Stromal cell of bone marrow (primary cell): ENCODE measurements around the gene GPSM1.

Source experiments
- DNase-seq: peaks from one replicate; pipeline ENCODE4 v3.0.0-alpha.2; 2012; ENCODE audit warnings: low read depth

The GPSM1 gene, protein sequence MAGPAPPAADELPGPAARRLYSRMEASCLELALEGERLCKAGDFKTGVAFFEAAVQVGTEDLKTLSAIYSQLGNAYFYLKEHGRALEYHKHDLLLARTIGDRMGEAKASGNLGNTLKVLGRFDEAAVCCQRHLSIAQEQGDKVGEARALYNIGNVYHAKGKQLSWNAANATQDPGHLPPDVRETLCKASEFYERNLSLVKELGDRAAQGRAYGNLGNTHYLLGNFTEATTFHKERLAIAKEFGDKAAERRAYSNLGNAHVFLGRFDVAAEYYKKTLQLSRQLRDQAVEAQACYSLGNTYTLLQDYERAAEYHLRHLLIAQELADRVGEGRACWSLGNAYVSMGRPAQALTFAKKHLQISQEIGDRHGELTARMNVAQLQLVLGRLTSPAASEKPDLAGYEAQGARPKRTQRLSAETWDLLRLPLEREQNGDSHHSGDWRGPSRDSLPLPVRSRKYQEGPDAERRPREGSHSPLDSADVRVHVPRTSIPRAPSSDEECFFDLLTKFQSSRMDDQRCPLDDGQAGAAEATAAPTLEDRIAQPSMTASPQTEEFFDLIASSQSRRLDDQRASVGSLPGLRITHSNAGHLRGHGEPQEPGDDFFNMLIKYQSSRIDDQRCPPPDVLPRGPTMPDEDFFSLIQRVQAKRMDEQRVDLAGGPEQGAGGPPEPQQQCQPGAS

DNA sequence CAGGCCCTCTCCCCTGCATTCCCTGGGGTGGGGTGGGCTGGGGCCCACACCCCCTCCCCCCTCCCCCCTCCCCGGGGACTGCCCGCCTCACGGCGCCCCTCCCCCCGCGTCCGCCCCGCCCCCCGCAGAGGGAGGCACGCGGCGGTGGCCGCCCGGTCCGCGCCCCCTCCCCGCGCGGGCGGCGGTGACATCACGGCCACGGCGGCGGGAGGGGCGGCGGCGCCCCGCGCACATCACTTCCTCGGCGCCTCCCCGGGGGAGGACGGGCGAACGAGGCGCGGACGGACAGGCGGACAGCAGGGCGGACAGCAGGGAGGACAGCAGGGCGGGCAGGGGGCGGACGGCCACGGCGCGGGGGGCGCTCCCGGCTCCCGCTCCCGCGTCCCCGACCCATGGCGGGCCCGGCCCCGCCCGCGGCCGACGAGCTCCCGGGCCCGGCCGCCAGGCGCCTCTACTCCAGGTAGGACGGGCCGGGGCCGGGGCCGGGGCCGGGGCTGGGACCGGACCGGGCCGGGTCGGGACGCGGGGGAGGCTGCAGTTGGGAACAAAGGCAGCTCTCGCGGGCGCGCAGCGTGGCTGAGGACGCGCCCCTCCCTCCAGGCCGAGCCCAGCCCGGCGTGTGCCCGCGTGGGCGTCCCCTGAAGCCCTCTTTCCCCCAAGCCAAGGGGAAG lies at the start of gene GPSM1:
Gene GPSM1 (plus strand): TSS at position 236 of the 671 bp plus-strand sequence. CDS start 157 bp downstream, at position 393.
- peak; percentile 29 for DNase-seq

DNA sequence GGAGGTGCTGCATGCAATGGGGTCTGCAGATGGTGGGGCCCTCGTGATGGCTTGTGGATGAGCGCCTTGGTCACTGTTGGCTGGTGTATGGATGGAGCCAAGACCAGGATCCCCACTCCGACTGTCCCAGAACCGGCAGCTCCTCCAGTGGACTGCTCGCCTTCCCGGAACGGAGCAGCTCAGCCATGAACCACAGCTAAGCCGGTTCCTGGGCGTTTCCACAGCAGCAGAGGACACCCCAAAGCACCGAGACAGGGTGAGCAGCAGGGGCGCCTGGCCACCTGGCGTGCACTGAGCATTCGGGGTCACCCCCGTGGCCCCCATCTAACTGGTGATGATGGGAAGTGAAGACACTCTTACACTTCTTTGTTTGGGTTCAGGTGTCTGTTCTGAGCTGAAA lies 49.6 kb upstream of the GPSM1 start:
- no peak for DNase-seq

DNA sequence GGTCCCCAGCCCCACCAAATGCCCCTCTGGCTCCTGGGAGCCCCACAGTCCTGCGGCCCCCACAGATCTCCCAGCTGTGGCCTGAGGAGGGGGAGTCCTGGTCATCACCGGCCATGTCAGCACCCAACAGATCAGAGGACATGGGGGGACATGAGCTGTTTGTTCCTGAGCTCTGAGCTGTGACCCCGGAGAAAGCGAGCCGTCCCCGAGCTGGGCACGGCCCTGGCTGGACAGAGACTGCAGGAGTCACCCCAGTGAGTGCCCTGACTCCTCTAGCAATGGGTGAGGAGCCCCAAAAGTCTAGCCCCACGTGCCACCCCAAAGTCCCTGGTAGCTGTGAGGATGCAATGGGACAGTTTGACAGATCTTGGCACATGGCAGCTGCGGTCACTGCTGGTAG lies 49.1 kb upstream of the GPSM1 start:
- no peak for DNase-seq

DNA sequence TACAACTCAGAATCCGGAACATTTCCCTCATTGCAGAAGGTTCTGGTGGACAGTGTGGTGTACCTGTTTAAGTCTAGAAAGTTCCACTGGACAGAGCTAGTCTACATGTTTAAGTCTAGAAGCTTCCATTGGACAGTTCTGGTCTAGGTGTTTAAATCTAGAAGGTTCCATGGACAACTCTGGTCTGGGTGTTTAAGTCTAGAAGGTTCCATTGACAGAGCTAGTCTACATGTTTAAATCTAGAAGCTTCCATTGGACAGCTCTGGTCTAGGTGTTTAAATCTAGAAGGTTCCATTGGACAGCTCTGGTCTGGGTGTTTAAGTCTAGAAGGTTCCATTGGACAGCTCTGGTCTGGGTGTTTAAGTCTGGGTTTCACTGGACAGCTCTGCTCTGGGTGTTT lies 48.4 kb upstream of the GPSM1 start:
- DNase-seq: no peak

DNA sequence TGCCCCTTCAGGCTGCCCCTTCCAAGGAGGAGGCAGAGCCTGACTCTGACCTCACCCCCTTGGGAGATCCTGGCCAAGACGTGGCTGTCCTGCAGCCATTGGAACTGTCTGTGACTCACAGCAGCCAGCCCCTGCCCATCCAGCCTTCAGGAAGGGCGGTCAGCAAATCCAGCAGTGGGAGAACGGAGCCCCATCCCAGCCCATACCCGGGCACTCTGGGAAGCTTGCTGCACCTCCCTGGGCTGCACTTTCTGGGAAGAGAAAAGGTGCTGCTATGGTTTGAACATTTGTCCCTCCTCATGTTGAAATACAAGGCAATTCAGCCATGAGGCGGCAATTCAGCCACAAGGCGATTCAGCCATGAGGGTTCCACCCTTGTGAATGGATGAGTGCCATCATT lies 47.9 kb upstream of the GPSM1 start:
- no peak for DNase-seq

DNA sequence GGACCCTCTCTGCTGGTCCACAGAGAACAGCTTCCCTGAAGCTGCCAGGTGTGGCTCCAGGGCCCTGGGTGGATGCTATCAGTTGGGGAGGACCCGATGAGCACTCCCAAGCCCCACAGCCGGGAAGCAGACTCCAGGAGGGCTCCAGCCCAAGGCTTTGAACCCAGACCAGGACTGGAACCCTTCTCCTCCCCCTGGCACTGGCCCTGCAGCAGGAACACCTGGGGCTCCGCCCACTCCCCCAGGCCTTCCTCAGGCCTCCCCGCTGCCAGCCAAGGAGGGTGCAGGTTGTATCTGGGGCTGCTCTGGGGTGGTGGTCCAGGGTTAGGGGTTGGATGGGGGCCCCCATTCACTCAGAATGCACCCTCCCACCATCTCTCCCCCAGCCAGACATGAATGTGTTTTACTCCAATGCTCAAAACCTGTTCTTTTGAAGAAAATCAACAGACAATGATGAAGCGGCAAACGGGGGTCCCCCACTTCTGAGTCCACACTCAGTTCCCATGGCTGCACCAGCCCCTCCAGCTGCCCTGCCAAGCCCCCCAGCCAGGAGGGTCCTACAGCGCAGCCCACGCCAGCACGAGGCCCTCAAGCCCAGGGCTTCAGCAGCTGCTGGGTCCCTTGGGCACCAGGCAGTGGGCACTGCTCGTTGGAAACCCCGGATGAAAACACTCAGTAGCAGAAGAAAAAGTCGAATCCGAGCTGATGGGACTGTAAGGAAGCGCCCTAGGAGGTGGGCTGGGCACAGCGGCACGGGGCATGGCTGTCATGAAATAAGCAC lies 46.6 kb upstream of the GPSM1 start:
- no peak for DNase-seq

DNA sequence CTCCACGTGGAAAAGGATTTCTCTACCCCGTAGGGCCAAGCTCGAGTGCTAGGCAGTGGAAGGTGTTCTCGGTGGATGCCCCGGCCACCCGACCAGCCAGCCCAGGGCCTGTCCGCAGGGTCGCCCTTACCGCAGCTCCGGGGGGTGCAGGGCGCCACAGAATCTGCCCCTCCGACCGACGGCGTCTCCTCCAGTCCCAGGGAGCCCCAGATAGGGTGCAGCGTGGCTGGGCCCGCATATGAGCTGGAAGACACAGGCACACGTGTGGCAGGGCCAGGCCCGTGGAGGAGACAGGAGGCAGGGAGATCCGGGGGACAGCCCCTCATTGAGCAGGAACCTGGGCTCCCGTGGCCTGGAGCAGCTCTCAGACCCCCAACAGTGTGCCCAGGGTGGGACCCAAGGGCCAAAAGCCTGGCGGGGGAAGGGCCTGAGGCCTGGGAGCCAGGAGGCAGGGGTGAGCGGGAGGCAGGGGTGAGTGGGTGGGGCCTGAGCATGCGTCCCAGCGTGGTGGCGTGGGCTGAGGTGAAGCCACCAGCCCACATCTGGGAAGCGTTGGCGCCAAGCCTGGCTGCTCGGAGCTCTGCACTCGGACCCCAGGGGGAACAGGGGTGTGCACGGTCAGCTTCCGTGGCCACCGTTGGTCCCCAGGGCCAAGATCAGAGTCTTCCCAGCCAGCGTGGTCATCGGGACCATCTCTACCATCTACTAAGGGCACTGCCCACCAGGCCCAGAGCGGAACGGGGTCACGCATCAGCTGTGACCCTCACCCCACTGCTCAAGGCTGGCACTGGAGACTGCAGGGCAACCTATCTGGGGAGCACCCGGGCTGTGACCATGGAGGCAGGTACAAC lies 45.7 kb upstream of the GPSM1 start:
- no peak for DNase-seq

DNA sequence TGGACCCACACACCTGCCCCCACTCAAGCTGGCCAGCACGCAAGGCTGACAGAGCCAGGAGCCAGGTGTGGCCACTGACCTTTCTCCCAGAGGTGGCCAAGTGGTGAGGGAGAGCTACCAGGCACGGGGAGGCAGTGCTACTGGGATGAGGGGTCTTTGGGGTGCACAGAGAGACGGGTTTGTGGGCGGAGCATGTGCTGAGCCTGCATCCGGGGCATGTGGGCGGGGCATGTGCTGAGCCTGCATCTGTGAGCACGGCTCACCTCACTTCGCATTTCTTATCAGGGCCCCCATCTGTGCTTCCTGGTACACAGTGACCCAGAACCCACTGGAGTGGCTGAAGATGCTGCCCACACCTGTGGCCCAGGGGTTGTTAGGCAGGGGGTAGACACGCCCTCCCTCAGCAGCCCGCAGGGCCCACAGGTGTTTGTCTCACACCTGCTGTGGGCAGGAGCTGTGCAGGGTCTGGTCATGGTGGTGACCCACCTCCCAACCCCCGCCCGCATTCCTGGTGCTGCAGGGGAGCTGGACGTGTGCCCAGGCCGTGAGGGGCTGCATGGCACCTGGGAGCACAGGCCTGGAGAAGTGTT lies 45.0 kb upstream of the GPSM1 start:
- no peak for DNase-seq

DNA sequence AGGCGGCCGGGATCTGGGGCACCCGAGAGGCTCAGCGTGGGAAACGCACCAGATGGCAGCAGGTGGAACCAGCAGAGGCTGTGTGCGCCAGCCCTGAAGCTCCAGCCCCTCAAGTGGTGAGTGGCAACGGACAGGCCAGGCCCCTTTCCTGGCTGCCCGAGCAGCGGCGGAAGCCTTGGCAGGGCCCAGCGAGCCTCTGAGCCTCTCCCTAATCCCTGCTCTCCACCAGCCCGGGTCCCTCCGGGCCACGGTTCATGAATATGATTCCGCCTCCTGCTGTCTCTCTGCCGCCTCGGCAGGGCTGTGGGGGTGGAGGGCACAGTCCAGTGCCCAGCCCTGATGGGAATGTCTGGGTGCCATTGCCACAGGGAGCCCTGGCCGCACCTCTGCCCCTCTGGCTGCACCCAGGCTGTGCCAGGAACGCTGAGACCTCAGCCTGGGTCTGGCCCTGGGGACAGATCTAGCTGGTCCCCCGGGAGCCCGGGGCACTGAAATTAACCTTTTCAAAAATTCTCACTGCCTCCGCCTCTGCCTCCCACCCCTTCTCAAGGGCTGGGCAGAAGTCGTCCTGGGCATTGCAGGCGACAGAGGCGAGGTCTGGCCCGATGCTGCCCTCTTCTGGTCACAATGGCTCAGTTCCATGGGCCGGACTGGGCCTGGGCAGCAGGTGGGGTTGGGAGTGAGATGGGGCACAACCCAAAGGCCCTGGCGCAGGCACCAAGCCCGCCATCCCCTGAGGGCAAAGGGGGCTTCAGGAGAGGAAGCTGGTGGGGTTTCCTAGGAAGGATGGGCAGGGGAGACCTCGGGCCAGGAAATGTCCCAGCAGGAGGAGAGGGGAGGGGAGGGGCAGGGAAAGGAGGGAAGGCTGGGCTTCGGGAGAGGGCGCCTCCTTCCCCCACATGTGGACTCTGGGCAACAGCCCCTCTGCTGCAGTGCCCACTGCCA lies 43.8 kb upstream of the GPSM1 start:
- peak; percentile 31 for DNase-seq

DNA sequence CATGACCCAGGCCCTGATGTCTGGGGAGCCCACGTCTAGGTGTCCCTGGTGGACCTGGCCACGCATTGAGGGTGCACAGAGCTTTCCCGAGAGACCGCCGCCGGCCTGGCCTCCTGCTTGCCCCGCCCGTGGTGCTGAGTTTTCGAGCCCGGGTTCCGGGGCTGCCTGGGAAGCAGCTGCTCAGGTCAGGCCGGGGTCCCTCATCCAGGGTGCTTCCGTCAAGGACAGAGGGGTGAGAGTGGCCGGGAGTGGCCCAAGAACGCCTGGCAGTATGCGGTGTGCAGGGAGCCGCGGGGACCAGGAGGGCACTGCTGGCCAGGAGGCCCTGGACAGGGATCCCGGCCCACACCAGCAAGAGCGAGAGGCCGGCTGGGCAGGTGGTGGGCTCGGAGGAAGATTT lies 43.0 kb upstream of the GPSM1 start:
- no peak for DNase-seq

DNA sequence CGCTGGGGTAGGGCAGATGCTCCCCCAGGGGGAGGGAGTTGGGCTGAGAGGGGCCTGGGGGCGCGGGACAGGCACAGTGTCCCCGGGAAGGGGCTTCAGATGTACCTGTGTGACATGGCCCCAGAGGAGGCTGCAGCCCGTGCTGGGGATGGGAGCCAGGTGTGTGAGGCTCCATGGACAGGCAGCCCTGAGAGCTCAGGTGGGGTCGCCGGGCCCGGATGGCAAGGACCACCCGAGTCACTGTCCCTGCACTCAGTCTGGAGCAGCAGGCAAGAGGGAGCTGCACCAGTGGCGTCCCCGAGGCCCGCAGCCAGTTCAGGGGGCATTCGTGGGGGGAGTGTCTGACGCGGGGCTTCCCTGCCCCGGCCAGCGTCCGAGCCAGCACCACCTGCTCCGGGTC lies 42.4 kb upstream of the GPSM1 start:
- DNase-seq: no peak

DNA sequence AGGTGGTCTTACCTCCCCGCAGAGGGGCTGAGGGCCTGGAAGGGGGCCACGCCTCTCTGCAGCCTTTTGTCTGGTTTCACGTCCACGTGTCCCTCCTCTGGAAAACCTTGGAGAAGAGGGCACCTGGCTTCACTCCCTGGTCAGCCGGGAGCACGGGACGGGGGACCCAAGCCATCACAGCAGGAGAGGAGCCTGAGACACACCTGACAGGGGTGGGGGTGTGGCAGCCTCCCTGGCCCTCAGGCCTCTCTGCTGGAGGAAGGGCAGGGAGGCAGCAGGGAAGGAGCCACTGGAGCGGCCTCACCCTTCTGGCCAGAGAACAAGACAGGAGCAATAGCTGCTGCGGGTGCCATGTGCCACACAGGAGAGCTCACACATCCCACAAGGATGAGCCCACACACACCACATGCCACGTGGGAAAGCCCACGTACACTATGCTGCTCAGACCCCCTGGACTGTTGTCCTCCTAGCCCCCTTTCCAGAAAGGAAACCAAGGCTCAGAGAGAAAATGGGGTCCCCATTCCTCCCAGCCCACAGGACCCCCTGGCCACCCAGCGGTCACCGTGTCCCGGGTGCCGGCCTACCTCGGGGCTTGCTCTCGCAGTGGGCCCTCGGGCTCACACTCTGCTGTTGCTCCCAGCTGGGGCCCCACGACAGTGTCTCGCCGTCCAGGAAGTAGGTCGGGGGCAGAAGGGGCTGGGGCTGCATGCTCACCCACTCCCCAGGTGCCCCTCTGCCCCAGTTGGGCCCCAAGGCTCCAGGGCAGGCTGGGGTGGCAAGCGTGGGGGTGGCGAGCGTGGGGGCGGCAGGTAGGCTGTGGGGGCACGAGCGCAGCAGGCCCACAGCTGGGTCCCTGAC lies 41.6 kb upstream of the GPSM1 start:
- DNase-seq: no peak

DNA sequence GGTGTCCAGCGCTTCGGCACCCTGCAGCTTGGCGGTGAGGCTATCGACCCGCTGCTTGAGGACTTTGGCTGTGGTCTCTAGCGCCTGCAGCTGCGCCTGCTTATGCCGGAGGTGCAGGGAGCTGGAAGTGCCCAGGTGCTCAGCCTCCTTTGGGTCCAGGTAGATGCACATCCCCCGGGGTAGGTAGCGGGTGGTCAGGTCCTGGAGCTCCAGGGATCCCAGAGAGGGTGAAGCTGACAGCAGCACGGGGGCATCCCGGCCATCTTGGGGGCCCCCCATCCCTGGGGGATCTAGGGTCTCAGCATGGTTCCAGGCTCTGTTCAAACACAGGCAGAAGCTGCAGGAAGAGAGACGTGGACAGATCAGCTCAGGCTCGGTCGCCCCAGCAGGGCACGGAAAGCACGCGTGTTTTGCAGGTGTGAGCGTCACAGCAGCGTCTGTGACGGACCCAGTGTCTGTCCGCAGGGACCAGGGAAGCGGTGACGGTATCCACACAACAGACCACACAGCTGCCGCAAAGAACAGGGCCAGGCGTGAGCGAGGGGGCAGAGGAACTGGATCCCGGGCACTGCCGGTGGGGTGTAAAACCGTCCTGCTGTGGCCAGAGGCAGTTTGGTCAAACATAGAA lies 40.9 kb upstream of the GPSM1 start:
- DNase-seq: no peak

DNA sequence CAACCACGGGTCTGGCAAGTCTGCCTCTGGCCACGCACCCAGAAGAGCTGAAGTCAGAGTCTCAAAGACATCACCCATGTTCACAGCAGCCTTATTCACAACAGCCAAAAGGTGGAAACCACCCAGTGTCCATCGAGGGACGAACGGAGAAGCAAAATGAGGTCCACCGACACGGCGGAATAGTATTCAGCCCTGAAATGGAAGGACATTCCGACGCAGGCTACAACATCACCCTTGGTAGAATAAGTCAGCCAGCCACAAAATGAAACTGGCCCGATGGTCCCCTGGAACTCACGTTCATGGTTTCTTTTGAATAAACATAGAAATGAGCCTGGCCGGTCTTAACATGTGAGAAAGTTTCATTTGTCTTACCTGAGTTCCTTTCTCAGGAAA lies 40.4 kb upstream of the GPSM1 start:
- no peak for DNase-seq

DNA sequence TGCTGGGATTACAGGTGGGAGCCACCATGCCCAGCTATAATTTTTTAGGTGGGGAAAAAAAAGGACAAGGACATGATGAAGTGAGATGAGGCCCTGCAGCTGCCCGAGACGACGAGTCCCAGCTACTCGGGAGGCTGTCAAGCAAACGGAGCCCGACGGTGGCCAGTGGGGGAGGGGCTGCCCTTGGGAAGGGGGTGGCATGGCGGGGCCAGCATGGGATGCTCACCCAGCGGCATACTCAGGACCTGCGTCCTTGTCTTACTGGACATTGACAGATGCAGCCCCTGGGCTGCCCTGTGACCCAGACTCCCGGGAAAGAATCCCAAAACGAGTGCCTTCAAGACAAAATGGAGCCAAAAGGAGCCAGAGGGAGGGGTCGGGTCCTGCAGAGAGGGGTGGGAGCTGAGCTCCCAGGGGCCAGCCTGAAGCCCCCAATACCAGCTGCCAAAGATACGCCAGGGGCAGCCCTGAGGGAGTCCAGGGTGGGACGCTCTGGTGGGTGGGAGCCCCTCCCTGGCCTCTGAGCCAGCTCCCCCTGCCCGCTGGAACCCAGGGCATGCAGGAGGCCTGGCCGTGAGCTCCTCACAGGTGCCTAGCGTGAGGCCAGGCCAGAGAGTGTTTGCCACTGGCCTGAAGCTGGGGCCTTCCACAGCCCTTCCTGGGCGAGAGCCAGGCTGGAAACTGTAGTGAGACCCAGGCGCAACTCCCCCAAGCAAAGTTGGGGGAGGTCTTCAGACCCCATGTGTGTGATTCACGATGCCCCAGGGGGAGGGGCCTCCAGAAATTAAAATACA lies 39.2 kb upstream of the GPSM1 start:
- no peak for DNase-seq

DNA sequence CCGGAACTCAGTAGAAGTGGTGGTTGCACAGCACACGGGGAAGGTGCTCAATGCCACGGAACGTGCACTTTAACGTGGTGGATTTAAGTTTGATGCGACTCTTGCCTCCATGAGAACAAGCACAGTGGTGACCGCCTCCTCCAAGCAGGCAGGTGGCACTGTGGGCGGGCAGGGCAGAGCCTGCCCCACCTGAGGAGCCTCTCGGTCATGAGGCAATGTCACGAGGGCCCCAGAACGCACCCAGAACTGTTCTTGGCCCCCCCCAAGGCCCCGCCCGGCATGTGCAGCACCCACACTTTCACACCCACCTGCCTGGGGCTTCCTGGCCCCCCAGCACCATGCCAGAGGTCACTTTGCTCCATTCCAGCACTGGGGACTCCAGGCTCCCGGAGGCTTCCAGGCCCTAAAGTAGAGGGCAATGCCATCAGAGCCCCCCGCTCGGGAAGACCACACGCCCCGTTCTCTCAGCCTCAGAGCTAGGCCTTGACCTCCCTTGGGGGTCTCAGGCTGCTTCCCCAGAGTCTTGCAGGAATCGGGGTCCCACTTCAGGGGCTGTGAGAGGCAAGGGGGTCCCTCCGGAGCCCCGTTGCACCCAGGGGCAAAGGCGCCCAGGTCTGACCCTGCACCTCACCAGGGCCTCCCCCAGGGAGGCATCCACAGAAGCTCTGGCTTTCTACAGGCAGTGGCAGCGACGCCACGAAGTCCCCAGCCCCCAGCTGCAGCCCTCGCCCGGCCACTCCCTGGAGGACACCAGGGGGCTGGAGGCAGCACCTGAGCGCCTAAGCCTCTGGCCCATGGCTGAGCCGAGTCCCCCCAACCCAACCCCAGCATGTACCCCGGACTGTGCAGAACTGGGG lies 37.5 kb upstream of the GPSM1 start:
- DNase-seq: no peak
